ENCODE data around the gene SGCA. TPM values are rescaled to one million over a fixed set of nuclear protein-coding genes. Genes with fewer than 3 reads are reported as not detected.

Gene SGCA
- polyA plus RNA-seq, 1 donor (not counting 4 experiments of a cell fraction or from before 2014, with no cell fraction given) = not detected

- Histone ChIP-seq H3K79me2 (ENCODE audit: control insufficient read depth, insufficient read depth, low read length) (no peaks in the 10 kb centered on the region), H3K9me1 (ENCODE audit: control insufficient read depth, extremely low read depth, insufficient read depth, low read length) (no peaks in the 10 kb centered on the region), H3K36me3 (ENCODE audit: control insufficient read depth in 2 of 2, extremely low read depth in 1 of 2, insufficient read depth in 2 of 2, low read length in 2 of 2) (no peaks in the 10 kb centered on the region), H3K4me1 (ENCODE audit: control insufficient read depth, extremely low read depth, insufficient read depth, low read length) (peaks cover 9% of the 10 kb centered on the region), H3K4me2 (ENCODE audit: control insufficient read depth, extremely low read depth, insufficient read depth, low read depth, low read length) (no peak overlapping the region), H3K9ac (ENCODE audit: control insufficient read depth, extremely low read depth, insufficient read depth, low read length) (no peak overlapping the region), H3K27ac (ENCODE audit: control insufficient read depth, insufficient read depth, low read length) (no peak overlapping the region), H3K9me3 (ENCODE audit: control insufficient read depth, low read depth, low read length) (no peaks in the 10 kb centered on the region), H3K27me3 (ENCODE audit: control insufficient read depth, extremely low read depth, insufficient read depth, low read length) (peaks cover 26% of the 10 kb centered on the region), H3K4me3 (ENCODE audit: control insufficient read depth in 2 of 3, extremely low read depth in 1 of 3, insufficient read depth in 2 of 3, low read depth in 1 of 3, low read length in 3 of 3) (no peak overlapping the region), H4K20me1 (ENCODE audit: control insufficient read depth, extremely low read depth, insufficient read depth, low read length) (no peaks in the 10 kb centered on the region), H2AFZ (ENCODE audit: control insufficient read depth, low read length) (no peak overlapping the region)
- FAIRE-seq = no peak
- dilution Hi-C loops (cut with MboI; ENCODE audit: extremely low pct_ligation_motif_present, low sequenced_read_pairs) = no loop called here
- no peak for DNase-seq (ENCODE audit: low read depth, low spot score)
- TF ChIP-seq EZH2 (IDR thresholded peaks at IDR 0.05; ENCODE audit: low read length) = no peak
- no peak for TF ChIP-seq CTCF (optimal IDR thresholded peaks at IDR 0.05 in 1 of 3, IDR thresholded peaks at IDR 0.05 in 1 of 3, conservative IDR thresholded peaks at IDR 0.05 in 1 of 3; ENCODE audit: extremely low read depth in 1 of 3, insufficient read depth in 2 of 3, low read length in 3 of 3)
Measured at GRCh38 chr17:50208611-50209061, 42.8 kb downstream of the SGCA start.

DNA sequence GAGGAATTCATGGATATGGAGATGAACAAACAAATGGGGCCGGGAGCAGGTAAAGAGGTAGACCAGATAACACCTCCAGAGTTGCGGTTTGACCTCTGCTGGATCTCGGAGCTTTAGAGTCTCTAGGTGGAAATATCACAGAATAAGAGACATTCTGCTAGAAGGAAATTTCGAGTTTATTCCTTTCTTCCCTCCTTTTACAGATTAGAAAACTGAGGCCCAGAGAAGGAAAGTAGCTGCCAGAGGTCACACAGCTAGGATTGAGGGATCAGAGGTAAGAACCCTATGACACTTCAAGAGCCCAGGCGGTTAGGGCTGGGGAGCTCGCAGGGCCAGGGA lies 43.3 kb downstream of the SGCA start:
- DNase-seq (ENCODE audit: low read depth, low spot score) = no peak
- H3K9me3 ChIP-seq (ENCODE audit: control insufficient read depth, low read depth, low read length) = no peaks in the 10 kb centered on the region
- no peak for FAIRE-seq
- no peak overlapping the region for H3K4me2 ChIP-seq (ENCODE audit: control insufficient read depth, extremely low read depth, insufficient read depth, low read depth, low read length)
- H3K9me1 ChIP-seq (ENCODE audit: control insufficient read depth, extremely low read depth, insufficient read depth, low read length) = no peaks in the 10 kb centered on the region
- H2AFZ ChIP-seq (ENCODE audit: control insufficient read depth, low read length) = no peak overlapping the region
- peaks cover 9% of the 10 kb centered on the region for H3K4me1 ChIP-seq (ENCODE audit: control insufficient read depth, extremely low read depth, insufficient read depth, low read length)
- dilution Hi-C loops (cut with MboI; ENCODE audit: extremely low pct_ligation_motif_present, low sequenced_read_pairs) = no loop called here
- H4K20me1 ChIP-seq (ENCODE audit: control insufficient read depth, extremely low read depth, insufficient read depth, low read length) = no peaks in the 10 kb centered on the region
- H3K36me3 ChIP-seq (ENCODE audit: control insufficient read depth in 2 of 2, extremely low read depth in 1 of 2, insufficient read depth in 2 of 2, low read length in 2 of 2) = no peaks in the 10 kb centered on the region
- H3K9ac ChIP-seq (ENCODE audit: control insufficient read depth, extremely low read depth, insufficient read depth, low read length) = no peak overlapping the region
- no peak overlapping the region for H3K4me3 ChIP-seq (ENCODE audit: control insufficient read depth in 2 of 3, extremely low read depth in 1 of 3, insufficient read depth in 2 of 3, low read depth in 1 of 3, low read length in 3 of 3)
- H3K27me3 ChIP-seq (ENCODE audit: control insufficient read depth, extremely low read depth, insufficient read depth, low read length) = peaks cover 26% of the 10 kb centered on the region
- H3K27ac ChIP-seq (ENCODE audit: control insufficient read depth, insufficient read depth, low read length) = no peak overlapping the region
- TF ChIP-seq EZH2 (IDR thresholded peaks at IDR 0.05; ENCODE audit: low read length) (no peak), CTCF (optimal IDR thresholded peaks at IDR 0.05 in 1 of 3, IDR thresholded peaks at IDR 0.05 in 1 of 3, conservative IDR thresholded peaks at IDR 0.05 in 1 of 3; ENCODE audit: extremely low read depth in 1 of 3, insufficient read depth in 2 of 3, low read length in 3 of 3) (no peak)
- H3K79me2 ChIP-seq (ENCODE audit: control insufficient read depth, insufficient read depth, low read length) = no peaks in the 10 kb centered on the region

Data from keratinocyte (primary cell).